IPS DF 6.9 (cell line): Measurements from ENCODE around the gene FOXP1.
A peak's percentile ranks its signal among the peaks of the same experiment; 100 is the strongest.

ENCODE experiments used
- DNase-seq: peaks from one replicate; pipeline ENCODE4 v3.0.0-alpha.2; 2013; ENCODE audit warnings: low read depth, low spot score
- H3K27ac ChIP-seq: one replicate; pipeline ENCODE4 v1.5.1; 2013; ENCODE audit warnings: low read length, control low read depth
- H3K27me3 ChIP-seq: 2 replicates; pipeline ENCODE4 v1.6.1; 2013; ENCODE audit warnings: mild to moderate bottlenecking, low read length; ENCODE audit not compliant: control insufficient read depth, insufficient read depth
- H3K36me3 ChIP-seq: 2 replicates; pipeline ENCODE4 v1.6.1; 2013; ENCODE audit warnings: low read length; ENCODE audit not compliant: control insufficient read depth, insufficient read depth
- H3K4me1 ChIP-seq: 2 replicates; pipeline ENCODE4 v1.6.1; 2013; ENCODE audit warnings: low read length; ENCODE audit not compliant: control insufficient read depth, insufficient read depth
- H3K4me3 ChIP-seq: 2 replicates; pipeline ENCODE4 v1.5.1; 2013; ENCODE audit warnings: mild to moderate bottlenecking, low read length
- H3K9me3 ChIP-seq: 2 replicates; pipeline ENCODE4 v1.6.1; 2013; ENCODE audit warnings: low read length, inconsistent platforms; ENCODE audit not compliant: control insufficient read depth, insufficient read depth
- WGBS: extraction: QIAGEN DNeasy Blood & Tissue Kit; methylation state at CpG from one replicate; pipeline ENCODE4 v1.1.7; 2013; ENCODE audit warnings: mixed read lengths, missing lambda C conversion rate; ENCODE audit not compliant: insufficient read length, insufficient coverage; 5-methylcytosine and 5-hydroxymethylcytosine counted together

FOXP1 gene

GRCh38 chr3:71065764-71066013 lies 517.8 kb downstream of the FOXP1 start:
- H3K27ac ChIP-seq = no peak overlapping the region
- no peak for DNase-seq
- no peaks in the 10 kb centered on the region for H3K9me3 ChIP-seq
- H3K36me3 ChIP-seq = no peaks in the 10 kb centered on the region
- peaks cover 3% of the 10 kb centered on the region; the same call in 1 of the 2 replicates for H3K4me1 ChIP-seq
- H3K4me3 ChIP-seq = no peak overlapping the region; the same call in 1 of the 2 replicates
- peaks cover 3% of the 10 kb centered on the region; the same call in 1 of the 2 replicates for H3K27me3 ChIP-seq
- WGBS = no CpG with 5 or more reads among the region's 4 CpGs

GRCh38 chr3:71064956-71065763 lies 518.4 kb downstream of the FOXP1 start:
- Histone ChIP-seq H3K9me3 (no peaks in the 10 kb centered on the region), H3K27me3 (peaks cover 3% of the 10 kb centered on the region; the same call in 1 of the 2 replicates), H3K36me3 (no peaks in the 10 kb centered on the region), H3K4me1 (peaks cover 3% of the 10 kb centered on the region; the same call in 1 of the 2 replicates), H3K4me3 (peak overlapping the region; percentile 35; the same call in 1 of the 2 replicates), H3K27ac (no peak overlapping the region)
- WGBS = no CpG with 5 or more reads among the region's 85 CpGs
- DNase-seq = no peak

DNA sequence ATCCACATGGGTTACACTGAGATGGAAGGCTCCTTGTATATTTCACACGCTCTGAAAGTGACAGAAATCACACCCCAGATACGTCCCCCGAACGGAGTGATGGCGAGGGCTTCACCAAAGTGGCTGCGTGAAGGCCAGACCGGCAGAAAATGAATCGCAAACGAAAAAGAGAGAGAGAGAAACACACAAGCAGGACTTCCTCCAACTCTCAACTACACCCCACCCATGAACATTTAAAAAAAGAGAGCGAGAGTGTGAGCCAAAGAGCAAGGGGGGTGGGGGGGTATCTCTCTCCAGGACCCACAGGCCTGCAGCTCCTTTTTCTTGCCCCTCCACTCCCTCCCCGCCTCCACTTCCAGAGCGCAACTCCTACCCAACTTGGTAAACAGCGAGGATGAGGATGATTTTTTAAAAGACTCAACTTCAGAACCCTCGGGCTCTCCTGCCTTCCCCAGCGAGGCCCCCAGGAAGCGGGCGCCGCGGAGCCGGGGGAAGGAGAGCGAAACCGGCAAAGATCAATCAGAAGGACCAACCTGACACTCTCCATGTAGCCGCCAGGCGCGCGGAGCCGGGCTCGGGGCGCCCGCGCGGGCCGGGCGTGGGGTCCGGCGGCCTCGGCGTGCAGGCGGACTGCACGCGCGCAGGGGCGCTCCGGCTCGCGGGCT lies 519.1 kb downstream of the FOXP1 start:
- Histone ChIP-seq H3K27ac (no peak overlapping the region), H3K4me3 (peak overlapping the region; percentile 35; the same call in 1 of the 2 replicates), H3K4me1 (peaks cover 3% of the 10 kb centered on the region; the same call in 1 of the 2 replicates), H3K9me3 (no peaks in the 10 kb centered on the region), H3K36me3 (no peaks in the 10 kb centered on the region), H3K27me3 (peaks cover 3% of the 10 kb centered on the region; the same call in 1 of the 2 replicates)
- DNase-seq = no peak
- no CpG with 5 or more reads among the region's 46 CpGs for WGBS

DNA sequence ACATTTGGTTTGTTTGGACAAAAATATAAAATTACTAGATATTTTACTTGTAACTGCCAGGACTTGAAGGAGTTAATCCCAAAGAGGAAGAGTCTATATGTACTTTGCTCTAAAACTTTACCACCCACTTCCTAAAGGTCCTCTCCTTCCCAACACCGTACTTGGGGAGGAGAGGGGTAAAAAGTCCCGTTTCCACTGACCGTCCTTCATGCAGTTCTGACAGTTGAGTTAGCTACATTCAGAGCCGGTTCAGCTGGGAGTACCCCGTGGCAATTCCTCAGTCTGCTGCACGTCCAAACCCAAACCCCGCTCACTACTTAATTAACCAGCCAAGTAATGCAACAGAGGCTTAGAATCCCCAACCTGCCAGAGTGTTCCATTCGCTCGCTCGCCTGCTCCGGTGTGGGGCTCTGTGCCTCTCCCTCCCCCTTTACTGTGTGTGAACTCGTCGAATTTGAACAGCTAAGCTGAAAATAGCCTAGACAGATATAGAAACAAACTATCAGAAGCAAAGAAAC lies 519.7 kb downstream of the FOXP1 start:
- Histone ChIP-seq H3K27ac (no peak overlapping the region), H3K36me3 (no peaks in the 10 kb centered on the region), H3K4me3 (peak overlapping the region; percentile 35; the same call in 1 of the 2 replicates), H3K9me3 (no peaks in the 10 kb centered on the region), H3K27me3 (peaks cover 3% of the 10 kb centered on the region; the same call in 1 of the 2 replicates), H3K4me1 (peaks cover 3% of the 10 kb centered on the region; the same call in 1 of the 2 replicates)
- no peak for DNase-seq
- no CpG with 5 or more reads among the region's 13 CpGs for WGBS

GRCh38 chr3:71062952-71063772 lies 520.4 kb downstream of the FOXP1 start:
- H3K4me3 ChIP-seq = no peak overlapping the region

DNA sequence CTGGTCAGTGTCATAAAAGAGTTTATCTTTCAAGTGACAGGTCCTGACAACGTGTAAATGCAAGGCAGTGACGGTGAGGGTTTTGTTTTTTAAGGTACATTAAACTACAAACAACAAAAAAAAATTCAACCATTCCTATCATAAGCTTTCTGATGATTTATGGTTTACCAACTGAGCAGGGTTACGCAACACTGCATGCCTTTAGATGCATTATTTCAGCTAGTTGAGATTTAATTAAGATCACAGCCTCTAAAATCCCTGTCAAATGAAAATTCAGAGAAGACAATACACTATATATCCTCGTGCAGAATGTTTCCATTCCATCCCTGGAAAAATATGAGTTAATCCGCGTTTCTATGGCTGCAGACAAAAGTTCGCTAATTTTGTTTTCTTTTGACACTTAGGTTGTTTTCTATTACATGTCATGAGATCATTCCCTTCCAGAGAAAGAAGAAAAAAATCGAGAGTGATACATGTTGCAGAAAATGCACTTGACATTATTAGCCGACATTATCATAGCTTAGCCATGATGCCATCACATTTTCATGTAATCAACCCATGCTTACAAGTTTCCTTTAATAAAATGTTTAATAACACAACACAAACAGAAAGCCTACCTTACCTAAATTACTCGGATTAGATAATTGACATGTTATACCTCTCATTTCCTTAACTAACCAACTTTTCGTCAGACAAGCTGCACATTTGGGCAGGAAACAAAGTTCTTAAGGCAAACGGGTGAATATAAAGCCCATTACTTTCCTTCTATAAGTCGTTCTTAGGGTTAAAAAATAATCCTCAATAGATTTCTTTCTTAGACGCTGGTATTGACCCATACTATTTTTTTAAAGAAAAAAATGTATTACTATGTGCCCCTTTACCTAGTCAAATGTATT lies 521.2 kb downstream of the FOXP1 start:
- H3K27me3 ChIP-seq = peaks cover 3% of the 10 kb centered on the region; the same call in 1 of the 2 replicates
- no peaks in the 10 kb centered on the region for H3K9me3 ChIP-seq
- H3K36me3 ChIP-seq = no peaks in the 10 kb centered on the region
- H3K27ac ChIP-seq = no peak overlapping the region
- H3K4me1 ChIP-seq = peaks cover 7% of the 10 kb centered on the region; the same call in 1 of the 2 replicates
- no peak for DNase-seq
- no peak overlapping the region for H3K4me3 ChIP-seq
- WGBS = no CpG with 5 or more reads among the region's 14 CpGs

More at GRCh38 chr3:71062952-71063772, 520.4 kb downstream of the FOXP1 start:
- no CpG with 5 or more reads among the region's 6 CpGs for WGBS
- peaks cover 4% of the 10 kb centered on the region; the same call in 1 of the 2 replicates for H3K4me1 ChIP-seq
- DNase-seq = no peak
- H3K27me3 ChIP-seq = peaks cover 3% of the 10 kb centered on the region; the same call in 1 of the 2 replicates
- no peak overlapping the region for H3K27ac ChIP-seq
- no peaks in the 10 kb centered on the region for H3K9me3 ChIP-seq
- no peaks in the 10 kb centered on the region for H3K36me3 ChIP-seq

DNA sequence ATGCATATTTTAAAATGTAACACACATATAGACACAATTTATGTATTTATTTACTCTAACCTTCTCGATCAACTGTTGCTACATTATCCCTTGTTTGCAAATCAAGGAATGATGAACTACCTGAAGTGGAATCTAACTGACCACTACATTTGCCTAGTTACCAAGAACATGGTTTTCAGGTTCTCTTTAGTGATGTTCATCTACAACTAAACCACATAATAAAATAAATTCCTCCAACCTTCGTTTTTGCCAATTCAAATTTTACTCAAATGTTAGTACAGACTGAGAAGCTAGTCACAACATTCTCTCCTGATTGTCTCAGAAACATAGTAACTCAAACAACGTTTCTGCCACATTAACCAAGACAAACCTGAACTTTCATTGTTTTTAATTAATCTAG lies 521.9 kb downstream of the FOXP1 start:
- Histone ChIP-seq H3K4me1 (peaks cover 4% of the 10 kb centered on the region; the same call in 1 of the 2 replicates), H3K27ac (no peak overlapping the region), H3K36me3 (no peaks in the 10 kb centered on the region), H3K27me3 (peaks cover 3% of the 10 kb centered on the region; the same call in 1 of the 2 replicates), H3K9me3 (no peaks in the 10 kb centered on the region), H3K4me3 (no peak overlapping the region)
- no peak for DNase-seq
- 100% methylated on average over 1 of the region's 3 CpGs for WGBS

GRCh38 chr3:71061037-71061436 lies 522.5 kb downstream of the FOXP1 start:
- Histone ChIP-seq H3K27me3 (peaks cover 3% of the 10 kb centered on the region; the same call in 1 of the 2 replicates), H3K4me3 (no peak overlapping the region), H3K9me3 (no peaks in the 10 kb centered on the region), H3K36me3 (no peaks in the 10 kb centered on the region), H3K4me1 (peaks cover 5% of the 10 kb centered on the region; the same call in 1 of the 2 replicates), H3K27ac (no peak overlapping the region)
- no CpG with 5 or more reads among the region's 4 CpGs for WGBS
- DNase-seq = no peak

- Histone ChIP-seq H3K4me1 (peaks cover 5% of the 10 kb centered on the region; the same call in 1 of the 2 replicates), H3K36me3 (no peaks in the 10 kb centered on the region), H3K9me3 (no peaks in the 10 kb centered on the region), H3K4me3 (no peak overlapping the region), H3K27me3 (peaks cover 3% of the 10 kb centered on the region; the same call in 1 of the 2 replicates), H3K27ac (no peak overlapping the region)
- no peak for DNase-seq
- WGBS = no CpG with 5 or more reads among the region's 2 CpGs
Measured at GRCh38 chr3:71060536-71060935, 523.0 kb downstream of the FOXP1 start.
